ENCODE results near the gene ADGRG6.

GRCh38 chr6:142297605-142297995 is 4.2 kb upstream of the ADGRG6 start:
- no peak for TF ChIP-seq CTCF (IDR thresholded peaks at IDR 0.05)
- no peak for TF ChIP-seq POLR2A (IDR thresholded peaks at IDR 0.05)
- TF ChIP-seq EP300 (IDR thresholded peaks at IDR 0.05) = no peak
